PC-3 (cell line): Measurements from ENCODE around the gene NYAP2. TPM values are rescaled to one million over a fixed set of nuclear protein-coding genes. Genes with fewer than 3 reads are reported as not detected.

Experiments
- ATAC-seq: fragments of 200-7000 bp; cut with Tn5 transposase; 2 replicates; pipeline ENCODE4 v1.9.1; 2020; ENCODE audit warnings: mild to moderate bottlenecking, moderate library complexity
- BruUV-seq: library from RNA; stranded (reverse); fragments of 400-500 nt; replicated peaks from 2 replicates; lab custom pipeline; 2021; lab: Mats Ljungman, UMichigan
- CTCF ChIA-PET: fragments of 300-600 bp; sonication (Branson Sonifier 250); formaldehyde crosslinking; loops from one replicate; lab custom pipeline; 2022; ENCODE audit warnings: antibody characterized with exemption; lab: Charles Lee
- POLR2A ChIA-PET: fragments of 300-600 bp; sonication (Branson Sonifier 250); formaldehyde crosslinking; loops from one replicate; lab custom pipeline; 2022; ENCODE audit warnings: antibody characterized with exemption; ENCODE audit not compliant: unreplicated experiment; lab: Charles Lee
- DNase-seq: peaks from one replicate; pipeline ENCODE4 v3.0.0-alpha.2; 2015
- H2AFZ ChIP-seq: fragments of 300-600 bp; sonication (generic); 2 replicates; pipeline ENCODE4 v1.6.0; 2016; ENCODE audit warnings: antibody characterized with exemption, low read length
- H3F3A ChIP-seq: fragments of 300-600 bp; sonication (generic); one replicate; pipeline ENCODE4 v1.6.0; 2017; ENCODE audit warnings: antibody characterized with exemption, low read length, control low read depth, mild to moderate bottlenecking; ENCODE audit not compliant: unreplicated experiment
- H3K27ac ChIP-seq: fragments of 300-600 bp; sonication (generic); 2 replicates; pipeline ENCODE4 v1.5.1; 2016; ENCODE audit warnings: mild to moderate bottlenecking, low read length
- H3K27me3 ChIP-seq: fragments of 300-600 bp; sonication (generic); 2 replicates; pipeline ENCODE4 v1.6.1; 2016; ENCODE audit warnings: low read length, mixed read lengths
- H3K36me3 ChIP-seq: fragments of 300-600 bp; sonication (generic); 2 replicates; pipeline ENCODE4 v1.6.1; 2016; ENCODE audit warnings: low read depth, mixed run types, low read length, mixed read lengths
- H3K4me1 ChIP-seq: fragments of 300-600 bp; sonication (generic); 2 replicates; pipeline ENCODE4 v1.5.1; 2016; ENCODE audit warnings: low read length; ENCODE audit not compliant: insufficient read depth
- H3K4me2 ChIP-seq: fragments of 300-600 bp; sonication (generic); 2 replicates; pipeline ENCODE4 v1.6.0; 2016; ENCODE audit warnings: low read length
- H3K4me3 ChIP-seq: fragments of 300-600 bp; sonication (generic); 2 replicates; pipeline ENCODE4 v1.5.1; 2016; ENCODE audit warnings: mild to moderate bottlenecking, low read length, mixed read lengths
- H3K79me2 ChIP-seq: fragments of 300-600 bp; sonication (generic); 2 replicates; pipeline ENCODE4 v1.6.1; 2017; ENCODE audit warnings: low read length, mixed read lengths
- H3K9ac ChIP-seq: fragments of 300-600 bp; sonication (generic); 2 replicates; pipeline ENCODE4 v1.6.0; 2016; ENCODE audit warnings: mild to moderate bottlenecking, low read length
- H3K9me2 ChIP-seq: fragments of 300-600 bp; sonication (generic); replicated peaks from 2 replicates; pipeline ENCODE4 v1.6.1; 2016; ENCODE audit warnings: mixed run types, low read length, mixed read lengths
- H3K9me3 ChIP-seq: fragments of 300-600 bp; sonication (generic); 2 replicates; pipeline ENCODE4 v1.6.1; 2016; ENCODE audit warnings: low read length, mixed read lengths
- H4K20me1 ChIP-seq: fragments of 300-600 bp; sonication (generic); 2 replicates; pipeline ENCODE4 v1.6.1; 2016; ENCODE audit warnings: low read length, mixed read lengths
- EZH2 ChIP-seq: fragments of 300-600 bp; sonication (generic); IDR thresholded peaks from one replicate; pipeline ENCODE4 v1.6.1; 2017; ENCODE audit warnings: antibody characterized with exemption, mild to moderate bottlenecking, low read length; ENCODE audit not compliant: unreplicated experiment
- EZH2phosphoT487 ChIP-seq: fragments of 300-600 bp; sonication (generic); IDR thresholded peaks from 2 replicates; pipeline ENCODE4 v1.6.1; 2018; ENCODE audit warnings: mild to moderate bottlenecking, antibody characterized with exemption, low read length, borderline replicate concordance
- intact Hi-C: fragments of 100-400 bp; cut with micrococcal nuclease; formaldehyde crosslinking; loops from 2 replicates; pipeline ENCODE4 v1.9.0; 2023
- total RNA-seq: library from RNA; depleted of rRNA; stranded (reverse); fragments of >200 nt; gene quantifications from 2 replicates; pipeline ENCODE4 v1.2.3, GENCODE V29; 2014
- TF ChIP-seq, protein P1 (sequence below): fragments of 300-600 bp; sonication (generic); conservative IDR thresholded peaks from 2 replicates; pipeline ENCODE4 v1.5.1; 2017; ENCODE audit warnings: antibody characterized with exemption, low read depth, mild to moderate bottlenecking, low read length

NYAP2 gene
- total RNA-seq, 1 experiment from 2014 or later: not detected

DNA sequence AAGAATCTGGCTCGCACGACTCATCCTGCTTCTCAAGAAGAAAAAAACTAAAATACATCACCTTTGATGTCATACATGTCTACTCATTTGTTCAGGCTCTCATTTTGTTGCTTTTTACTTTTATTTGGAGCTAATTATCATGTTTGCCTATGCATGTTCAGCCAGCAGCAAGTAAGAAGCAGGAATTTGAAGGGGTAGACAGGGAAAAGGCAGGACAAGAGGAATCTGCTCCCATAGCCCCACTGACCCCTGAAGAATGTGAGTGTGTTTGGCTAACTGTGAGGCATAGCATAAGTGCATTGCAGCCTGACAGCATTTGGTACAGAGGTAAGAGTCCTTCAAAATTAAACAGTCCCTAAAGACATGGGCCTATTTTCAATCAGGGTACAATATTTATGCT, 72.7 kb downstream of the NYAP2 start:
- TF ChIP-seq EZH2phosphoT487 (no peak), EZH2 (no peak)
- TF ChIP-seq, protein P1, sequence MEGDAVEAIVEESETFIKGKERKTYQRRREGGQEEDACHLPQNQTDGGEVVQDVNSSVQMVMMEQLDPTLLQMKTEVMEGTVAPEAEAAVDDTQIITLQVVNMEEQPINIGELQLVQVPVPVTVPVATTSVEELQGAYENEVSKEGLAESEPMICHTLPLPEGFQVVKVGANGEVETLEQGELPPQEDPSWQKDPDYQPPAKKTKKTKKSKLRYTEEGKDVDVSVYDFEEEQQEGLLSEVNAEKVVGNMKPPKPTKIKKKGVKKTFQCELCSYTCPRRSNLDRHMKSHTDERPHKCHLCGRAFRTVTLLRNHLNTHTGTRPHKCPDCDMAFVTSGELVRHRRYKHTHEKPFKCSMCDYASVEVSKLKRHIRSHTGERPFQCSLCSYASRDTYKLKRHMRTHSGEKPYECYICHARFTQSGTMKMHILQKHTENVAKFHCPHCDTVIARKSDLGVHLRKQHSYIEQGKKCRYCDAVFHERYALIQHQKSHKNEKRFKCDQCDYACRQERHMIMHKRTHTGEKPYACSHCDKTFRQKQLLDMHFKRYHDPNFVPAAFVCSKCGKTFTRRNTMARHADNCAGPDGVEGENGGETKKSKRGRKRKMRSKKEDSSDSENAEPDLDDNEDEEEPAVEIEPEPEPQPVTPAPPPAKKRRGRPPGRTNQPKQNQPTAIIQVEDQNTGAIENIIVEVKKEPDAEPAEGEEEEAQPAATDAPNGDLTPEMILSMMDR: no peak
- H3K27ac ChIP-seq: no peak overlapping the region
- BruUV-seq: no TSS peak
- H3K9me2 ChIP-seq: no peaks in the 10 kb centered on the region
- no peaks in the 10 kb centered on the region for H3K27me3 ChIP-seq
- no peak overlapping the region for H2AFZ ChIP-seq
- CTCF ChIA-PET: no interaction called here
- no peaks in the 10 kb centered on the region for H4K20me1 ChIP-seq
- no peaks in the 10 kb centered on the region for H3F3A ChIP-seq
- POLR2A ChIA-PET: no interaction called here
- H3K4me3 ChIP-seq: no peak overlapping the region
- H3K4me1 ChIP-seq: no peaks in the 10 kb centered on the region
- no peaks in the 10 kb centered on the region for H3K36me3 ChIP-seq
- H3K4me2 ChIP-seq: no peak overlapping the region
- intact Hi-C loops: no loop called here
- no peak overlapping the region for H3K9ac ChIP-seq
- H3K9me3 ChIP-seq: no peaks in the 10 kb centered on the region
- H3K79me2 ChIP-seq: no peaks in the 10 kb centered on the region
- ATAC-seq (no peak), DNase-seq (no peak)

DNA sequence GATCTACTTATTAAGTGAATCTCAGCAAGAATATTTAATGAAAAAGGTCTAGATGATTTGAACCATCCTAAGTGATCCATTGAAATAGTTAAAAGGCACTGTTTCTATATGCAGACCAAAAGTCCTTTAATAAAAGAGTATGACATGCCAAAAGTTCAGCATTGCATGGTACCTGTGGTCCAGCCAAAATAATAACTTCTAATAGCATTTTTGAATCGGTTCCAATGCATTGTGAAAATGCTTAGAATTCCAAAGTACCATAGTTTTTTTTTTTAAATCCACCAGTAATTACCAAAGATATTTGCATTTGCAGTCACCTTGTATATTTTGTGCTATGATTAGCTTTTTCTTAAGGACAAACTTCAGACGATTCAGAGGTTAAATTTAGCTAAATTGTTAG, 79.9 kb downstream of the NYAP2 start:
- H3K9me3 ChIP-seq: no peaks in the 10 kb centered on the region
- H3K4me1 ChIP-seq: no peaks in the 10 kb centered on the region
- ChIA-PET CTCF (no interaction called here), POLR2A (no interaction called here)
- DNase-seq (no peak), ATAC-seq (no peak)
- BruUV-seq: no TSS peak
- no peaks in the 10 kb centered on the region; the same call in 1 of the 2 replicates for H3K27me3 ChIP-seq
- no peaks in the 10 kb centered on the region for H3F3A ChIP-seq
- H3K27ac ChIP-seq: no peak overlapping the region
- H3K4me2 ChIP-seq: no peak overlapping the region
- no peaks in the 10 kb centered on the region for H3K36me3 ChIP-seq
- H3K9me2 ChIP-seq: no peaks in the 10 kb centered on the region
- H2AFZ ChIP-seq: no peak overlapping the region
- no peak overlapping the region for H3K9ac ChIP-seq
- H3K79me2 ChIP-seq: no peaks in the 10 kb centered on the region
- no peaks in the 10 kb centered on the region for H4K20me1 ChIP-seq
- no peak overlapping the region for H3K4me3 ChIP-seq
- TF ChIP-seq, protein P1: no peak
- TF ChIP-seq EZH2phosphoT487 (no peak), EZH2 (no peak)
- intact Hi-C loops: no loop called here

DNA sequence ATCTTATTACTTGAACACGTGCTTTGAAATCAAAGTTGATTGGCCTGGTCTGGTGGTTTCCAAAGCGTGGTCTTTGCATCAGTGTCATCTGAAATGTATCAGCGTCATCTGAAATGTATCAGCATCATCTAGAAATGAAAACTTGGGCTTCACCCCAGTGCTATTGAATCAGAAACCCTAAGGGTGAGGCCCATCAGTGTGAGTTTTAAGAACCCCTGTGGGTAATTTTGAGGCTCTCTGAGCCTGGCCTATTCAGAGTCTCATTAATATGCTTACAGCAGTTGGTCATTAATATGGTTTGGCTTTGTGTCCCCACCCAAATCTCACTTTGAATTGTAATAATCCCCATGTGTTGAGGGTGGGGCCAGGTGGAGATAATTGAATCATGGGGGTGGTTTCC, 85.2 kb downstream of the NYAP2 start:
- ATAC-seq: no peak
- TF ChIP-seq, protein P1: no peak
- no peak overlapping the region for H3K27ac ChIP-seq
- H3K9me3 ChIP-seq: no peaks in the 10 kb centered on the region
- no peak overlapping the region for H3K4me3 ChIP-seq
- H3K9ac ChIP-seq: no peak overlapping the region
- intact Hi-C loops: no loop called here
- H3K79me2 ChIP-seq: no peaks in the 10 kb centered on the region
- no peaks in the 10 kb centered on the region for H3K36me3 ChIP-seq
- H3F3A ChIP-seq: no peaks in the 10 kb centered on the region
- no peaks in the 10 kb centered on the region for H3K9me2 ChIP-seq
- no TSS peak for BruUV-seq
- no peaks in the 10 kb centered on the region for H3K4me1 ChIP-seq
- DNase-seq: no peak
- H3K4me2 ChIP-seq: no peak overlapping the region
- ChIA-PET POLR2A (no interaction called here), CTCF (no interaction called here)
- H2AFZ ChIP-seq: no peak overlapping the region
- no peaks in the 10 kb centered on the region; the same call in 1 of the 2 replicates for H3K27me3 ChIP-seq
- H4K20me1 ChIP-seq: no peaks in the 10 kb centered on the region
